Keratinocyte (primary cell): ENCODE data around the gene PRKCA. TPM values are rescaled to one million over a fixed set of nuclear protein-coding genes. Genes with fewer than 3 reads are reported as not detected.

Source experiments
- DNase-seq: peaks from one replicate; pipeline ENCODE4 v3.0.0-alpha.2; 2011; ENCODE audit warnings: low read depth, missing footprints, low spot score
- FAIRE-seq: peaks from 2 replicates; lab custom pipeline; 2011; peaks lifted over from hg19 to GRCh38; lab: Jason Lieb, UNC
- H2AFZ ChIP-seq: 2 replicates; pipeline ENCODE4 v1.6.0; 2012; ENCODE audit warnings: low read length, control low read depth, inconsistent platforms; ENCODE audit not compliant: control insufficient read depth
- H3K27ac ChIP-seq: 2 replicates; pipeline ENCODE4 v1.5.1; 2011; ENCODE audit warnings: low read length; ENCODE audit not compliant: control insufficient read depth, insufficient read depth
- H3K27me3 ChIP-seq: 3 replicates; pipeline ENCODE4 v1.6.0; 2011; ENCODE audit warnings: low read length; ENCODE audit not compliant: control insufficient read depth, insufficient read depth; ENCODE audit errors: extremely low read depth
- H3K36me3 ChIP-seq, 2 experiments: 2 replicates in 1 of 2; 3 replicates in 1 of 2; pipeline ENCODE4 v1.5.1; 2011; ENCODE audit warnings: low read length in 2 of 2, mild to moderate bottlenecking in 1 of 2; ENCODE audit not compliant: control insufficient read depth in 2 of 2, insufficient read depth in 2 of 2; ENCODE audit errors: extremely low read depth in 1 of 2
- H3K4me1 ChIP-seq: 3 replicates; pipeline ENCODE4 v1.5.1; 2011; ENCODE audit warnings: low read length; ENCODE audit not compliant: control insufficient read depth, insufficient read depth; ENCODE audit errors: extremely low read depth
- H3K4me2 ChIP-seq: 3 replicates; pipeline ENCODE4 v1.6.0; 2011; ENCODE audit warnings: low read depth, low read length; ENCODE audit not compliant: control insufficient read depth, insufficient read depth; ENCODE audit errors: extremely low read depth
- H3K4me3 ChIP-seq, 3 experiments: fragments of 200-600 bp in 1 of 3; sonication (generic) in 1 of 3; 2 replicates in 2 of 3; 3 replicates in 1 of 3; pipeline ENCODE4 v1.5.1; 2011 to 2016; ENCODE audit warnings: low read length in 3 of 3, mild to moderate bottlenecking in 3 of 3, control low read depth in 2 of 3, inconsistent platforms in 1 of 3, low read depth in 1 of 3, mixed read lengths in 1 of 3, mixed run types in 1 of 3, moderate library complexity in 1 of 3; ENCODE audit not compliant: control insufficient read depth in 2 of 3, insufficient read depth in 2 of 3; ENCODE audit errors: extremely low read depth in 1 of 3
- H3K79me2 ChIP-seq: 2 replicates; pipeline ENCODE4 v1.6.0; 2012; ENCODE audit warnings: low read length; ENCODE audit not compliant: control insufficient read depth, insufficient read depth
- H3K9ac ChIP-seq: 3 replicates; pipeline ENCODE4 v1.6.0; 2011; ENCODE audit warnings: low read length; ENCODE audit not compliant: control insufficient read depth, insufficient read depth; ENCODE audit errors: extremely low read depth
- H3K9me1 ChIP-seq: 3 replicates; pipeline ENCODE4 v1.6.0; 2011; ENCODE audit warnings: low read length; ENCODE audit not compliant: control insufficient read depth, insufficient read depth; ENCODE audit errors: extremely low read depth
- H3K9me3 ChIP-seq: 2 replicates; pipeline ENCODE4 v1.5.1; 2012; ENCODE audit warnings: low read depth, low read length; ENCODE audit not compliant: control insufficient read depth
- H4K20me1 ChIP-seq: 3 replicates; pipeline ENCODE4 v1.6.0; 2011; ENCODE audit warnings: low read length; ENCODE audit not compliant: control insufficient read depth, insufficient read depth; ENCODE audit errors: extremely low read depth
- CTCF ChIP-seq, 3 experiments: IDR thresholded peaks in 1 of 3; conservative IDR thresholded peaks in 1 of 3; optimal IDR thresholded peaks in 1 of 3; 2 replicates in 2 of 3; 3 replicates in 1 of 3; pipeline versions ENCODE3 to v1.5.1; 2011; ENCODE audit warnings: low read length in 3 of 3, mild to moderate bottlenecking in 3 of 3, moderate library complexity in 2 of 3, control low read depth in 1 of 3, inconsistent platforms in 1 of 3; ENCODE audit not compliant: insufficient read depth in 2 of 3; ENCODE audit errors: extremely low read depth in 1 of 3
- EZH2 ChIP-seq: IDR thresholded peaks from one replicate; pipeline ENCODE4 v1.6.1; 2012; ENCODE audit warnings: inconsistent platforms, mild to moderate bottlenecking, low read length, moderate library complexity
- dilution Hi-C: fragments of 300-500 bp; cut with MboI; formaldehyde crosslinking; loops from one replicate; pipeline ENCODE4 v1.7.0; 2020; ENCODE audit warnings: low sequenced_read_pairs; ENCODE audit not compliant: extremely low pct_ligation_motif_present
- polyA plus RNA-seq, 5 experiments: library from polyadenylated mRNA; depleted of rRNA in 3 of 5; stranded (reverse) in 3 of 5; stranded (forward) in 1 of 5; unstranded in 1 of 5; fragments of >200 nt; gene quantifications; 1 replicate in 1 of 5; 2 replicates in 3 of 5; 3 replicates in 1 of 5; pipeline versions ENCODE4 v1.2.1 to v1.2.3, GENCODE V29; 2011 to 2012; ENCODE audit warnings: missing spikeins in 2 of 5, low read depth in 1 of 5, low replicate concordance in 1 of 5

Gene PRKCA
- polyA plus RNA-seq, 1 donor (not counting 4 experiments of a cell fraction or from before 2014, with no cell fraction given) = 3.6 TPM

GRCh38 chr17:66769911-66770310 is 467.5 kb downstream of the PRKCA start:
- Histone ChIP-seq H3K36me3 (no peaks in the 10 kb centered on the region), H2AFZ (no peak overlapping the region), H3K9me1 (no peaks in the 10 kb centered on the region), H4K20me1 (no peaks in the 10 kb centered on the region), H3K4me3 (no peak overlapping the region), H3K27ac (no peak overlapping the region), H3K27me3 (no peaks in the 10 kb centered on the region), H3K9me3 (no peaks in the 10 kb centered on the region), H3K9ac (no peak overlapping the region), H3K4me1 (no peaks in the 10 kb centered on the region), H3K4me2 (no peak overlapping the region), H3K79me2 (no peaks in the 10 kb centered on the region)
- DNase-seq (no peak), FAIRE-seq (no peak)
- TF ChIP-seq EZH2 = no peak
- no peak for TF ChIP-seq CTCF (optimal IDR thresholded peaks at IDR 0.05 in 1 of 3, IDR thresholded peaks at IDR 0.05 in 1 of 3, conservative IDR thresholded peaks at IDR 0.05 in 1 of 3; ENCODE audit: extremely low read depth in 1 of 3, insufficient read depth in 2 of 3, low read length in 3 of 3)
- dilution Hi-C loops = no loop called here

GRCh38 chr17:66772148-66772812 is 469.9 kb downstream of the PRKCA start:
- no peaks in the 10 kb centered on the region for H3K9me1 ChIP-seq
- no peak for FAIRE-seq
- H3K36me3 ChIP-seq = no peaks in the 10 kb centered on the region
- no peak overlapping the region for H3K27ac ChIP-seq
- no peaks in the 10 kb centered on the region for H3K4me1 ChIP-seq
- H3K4me2 ChIP-seq = no peak overlapping the region
- no peak overlapping the region for H2AFZ ChIP-seq
- H4K20me1 ChIP-seq = no peaks in the 10 kb centered on the region
- H3K4me3 ChIP-seq = no peak overlapping the region
- H3K79me2 ChIP-seq = no peaks in the 10 kb centered on the region
- no peak overlapping the region for H3K9ac ChIP-seq
- H3K27me3 ChIP-seq = no peaks in the 10 kb centered on the region
- TF ChIP-seq EZH2 (no peak), CTCF (optimal IDR thresholded peaks at IDR 0.05 in 1 of 3, IDR thresholded peaks at IDR 0.05 in 1 of 3, conservative IDR thresholded peaks at IDR 0.05 in 1 of 3; ENCODE audit: extremely low read depth in 1 of 3, insufficient read depth in 2 of 3, low read length in 3 of 3) (no peak)
- DNase-seq = no peak
- H3K9me3 ChIP-seq = no peaks in the 10 kb centered on the region
- dilution Hi-C loops = no loop called here
